Neural cell (in vitro differentiated cells): ENCODE data around the gene RASGEF1C. TPM values are rescaled to one million over a fixed set of nuclear protein-coding genes. Genes with fewer than 3 reads are reported as not detected.

Experiments used
- H2AFZ ChIP-seq: fragments of 200-600, 300-800 bp; sonication (generic), shearing (Covaris generic); 2 replicates; pipeline ENCODE4 v1.6.0; 2014; ENCODE audit warnings: low read depth, mild to moderate bottlenecking, antibody characterized with exemption, low read length, moderate library complexity
- H3F3A ChIP-seq: fragments of 200-600 bp; shearing (Covaris generic); 2 replicates; pipeline ENCODE4 v1.6.1; 2016; ENCODE audit warnings: mild to moderate bottlenecking, moderate library complexity, mixed read lengths, antibody characterized with exemption, low read length; ENCODE audit not compliant: insufficient read depth, poor library complexity, severe bottlenecking
- H3K27ac ChIP-seq: fragments of 200-600, 300-800 bp; sonication (generic), shearing (Covaris generic); 2 replicates; pipeline ENCODE4 v1.5.1; 2014; ENCODE audit warnings: mild to moderate bottlenecking, low read length, moderate library complexity
- H3K27me3 ChIP-seq: fragments of 300-800, 200-600 bp; sonication (generic), shearing (Covaris generic); 2 replicates; pipeline ENCODE4 v1.6.0; 2014; ENCODE audit warnings: mild to moderate bottlenecking, low read depth, low read length, moderate library complexity; ENCODE audit not compliant: insufficient read depth
- H3K36me3 ChIP-seq: fragments of 300-800, 200-600 bp; sonication (generic), shearing (Covaris generic); 2 replicates; pipeline ENCODE4 v1.5.1; 2014; ENCODE audit warnings: mild to moderate bottlenecking, antibody characterized with exemption, low read length, moderate library complexity; ENCODE audit not compliant: insufficient read depth
- H3K4me2 ChIP-seq: fragments of 300-800, 200-600 bp; sonication (generic), shearing (Covaris generic); 2 replicates; pipeline ENCODE4 v1.6.0; 2014; ENCODE audit warnings: mild to moderate bottlenecking, low read length
- H3K4me3 ChIP-seq: fragments of 300-800, 200-600 bp; sonication (generic), shearing (Covaris generic); 2 replicates; pipeline ENCODE4 v1.5.1; 2014; ENCODE audit warnings: mild to moderate bottlenecking, low read length, moderate library complexity
- H3K79me2 ChIP-seq: fragments of 200-600 bp; shearing (Covaris generic); replicated peaks from 2 replicates; pipeline ENCODE4 v1.6.0; 2014; ENCODE audit warnings: mild to moderate bottlenecking, low read length, moderate library complexity; ENCODE audit not compliant: insufficient read depth
- H3K9ac ChIP-seq: fragments of 300-800, 200-600 bp; sonication (generic), shearing (Covaris generic); 2 replicates; pipeline ENCODE4 v1.6.1; 2016; ENCODE audit warnings: mild to moderate bottlenecking, low read length, mixed read lengths
- H3K9me2 ChIP-seq: fragments of 200-600 bp; shearing (Covaris generic); 2 replicates; pipeline ENCODE4 v1.6.1; 2016; ENCODE audit warnings: mild to moderate bottlenecking, low read length, mixed read lengths; ENCODE audit not compliant: insufficient read depth
- H3K9me3 ChIP-seq: fragments of 200-600, 300-800 bp; sonication (generic), shearing (Covaris generic); 2 replicates; pipeline ENCODE4 v1.6.1; 2016; ENCODE audit warnings: mild to moderate bottlenecking, mixed run types, low read length, moderate library complexity, mixed read lengths
- H4K20me1 ChIP-seq: fragments of 200-600 bp; shearing (Covaris generic); 2 replicates; pipeline ENCODE4 v1.6.1; 2016; ENCODE audit warnings: mild to moderate bottlenecking, mixed run types; ENCODE audit not compliant: insufficient read depth
- CTCF ChIP-seq: fragments of 450-650 bp; IDR thresholded peaks from 2 replicates; pipeline ENCODE4 v1.5.1; 2014; ENCODE audit warnings: antibody characterized with exemption, mild to moderate bottlenecking, moderate library complexity; ENCODE audit not compliant: poor library complexity, severe bottlenecking
- EP300 ChIP-seq: fragments of 450-650 bp; conservative IDR thresholded peaks from 2 replicates; pipeline ENCODE4 v1.6.1; 2014; ENCODE audit warnings: antibody characterized with exemption, mild to moderate bottlenecking, moderate library complexity; ENCODE audit not compliant: poor library complexity, severe bottlenecking
- EZH2 ChIP-seq: fragments of 200-600, 300-800 bp; shearing (Covaris generic), sonication (generic); IDR thresholded peaks from 2 replicates; pipeline ENCODE4 v1.6.1; 2014; ENCODE audit warnings: antibody characterized with exemption, low read length, borderline replicate concordance, mild to moderate bottlenecking; ENCODE audit not compliant: insufficient read depth, poor library complexity, severe bottlenecking
- MXI1 ChIP-seq: fragments of 450-650 bp; conservative IDR thresholded peaks from 2 replicates; pipeline ENCODE4 v1.6.1; 2014; ENCODE audit warnings: antibody characterized with exemption, mild to moderate bottlenecking; ENCODE audit not compliant: poor library complexity, severe bottlenecking
- POLR2AphosphoS5 ChIP-seq: IDR thresholded peaks from 2 replicates; pipeline ENCODE4 v1.6.1; 2012
- RAD21 ChIP-seq: fragments of 450-650 bp; conservative IDR thresholded peaks from 2 replicates; pipeline ENCODE4 v1.6.1; 2014; ENCODE audit warnings: antibody characterized with exemption, mild to moderate bottlenecking, moderate library complexity
- REST ChIP-seq: IDR thresholded peaks from 2 replicates; pipeline ENCODE4 v1.6.1; 2012; ENCODE audit warnings: borderline replicate concordance
- SMC3 ChIP-seq: fragments of 450-650 bp; conservative IDR thresholded peaks from 2 replicates; pipeline ENCODE4 v1.6.1; 2014; ENCODE audit warnings: antibody characterized with exemption, mild to moderate bottlenecking, moderate library complexity; ENCODE audit not compliant: poor library complexity
- TAF1 ChIP-seq: IDR thresholded peaks from 2 replicates; pipeline ENCODE4 v1.6.1; 2012; ENCODE audit warnings: low read depth
- polyA plus RNA-seq: library from polyadenylated mRNA; depleted of rRNA; stranded (reverse); fragments of >200 nt; gene quantifications from 2 replicates; pipeline ENCODE4 v1.2.3, GENCODE V29; 2014

RASGEF1C gene
- polyA plus RNA-seq, 1 donor from 2014 or later: 5.3 TPM

- H3K79me2 ChIP-seq: no peaks in the 10 kb centered on the region
- no peaks in the 10 kb centered on the region for H3K36me3 ChIP-seq
- H3K9me3 ChIP-seq: peaks cover 3% of the 10 kb centered on the region
- H3F3A ChIP-seq: no peaks in the 10 kb centered on the region
- no peaks in the 10 kb centered on the region for H4K20me1 ChIP-seq
- H3K9me2 ChIP-seq: no peaks in the 10 kb centered on the region
- no peak for TF ChIP-seq EZH2
- no peak for TF ChIP-seq POLR2AphosphoS5
- H3K9ac ChIP-seq: no peak overlapping the region
- H3K4me3 ChIP-seq: no peak overlapping the region
- H3K4me2 ChIP-seq: no peak overlapping the region
- no peak overlapping the region for H2AFZ ChIP-seq
- no peak overlapping the region for H3K27ac ChIP-seq
- no peaks in the 10 kb centered on the region for H3K27me3 ChIP-seq
Observed at GRCh38 chr5:180140571-180140970, 68.4 kb downstream of the RASGEF1C start.

- no peak overlapping the region for H3K27ac ChIP-seq
- H3K9me2 ChIP-seq: no peaks in the 10 kb centered on the region
- no peaks in the 10 kb centered on the region for H4K20me1 ChIP-seq
- no peaks in the 10 kb centered on the region for H3K79me2 ChIP-seq
- no peaks in the 10 kb centered on the region for H3F3A ChIP-seq
- H3K9me3 ChIP-seq: no peaks in the 10 kb centered on the region
- H2AFZ ChIP-seq: no peak overlapping the region
- TF ChIP-seq SMC3 (no peak), REST (no peak), CTCF (no peak), EZH2 (no peak), MXI1 (no peak), RAD21 (no peak), POLR2AphosphoS5 (no peak), EP300 (no peak)
- no peak overlapping the region for H3K4me2 ChIP-seq
- H3K4me3 ChIP-seq: no peak overlapping the region
- no peaks in the 10 kb centered on the region for H3K36me3 ChIP-seq
- H3K9ac ChIP-seq: no peak overlapping the region
- no peaks in the 10 kb centered on the region for H3K27me3 ChIP-seq
Observed at GRCh38 chr5:180140079-180140554, 68.9 kb downstream of the RASGEF1C start.

GRCh38 chr5:180139731-180140055 is 69.3 kb downstream of the RASGEF1C start:
- Histone ChIP-seq H3K27me3 (no peaks in the 10 kb centered on the region), H3F3A (no peaks in the 10 kb centered on the region), H3K9ac (no peak overlapping the region), H3K9me2 (no peaks in the 10 kb centered on the region), H3K36me3 (no peaks in the 10 kb centered on the region), H3K9me3 (no peaks in the 10 kb centered on the region), H3K4me3 (no peak overlapping the region), H3K4me2 (no peak overlapping the region), H3K79me2 (no peaks in the 10 kb centered on the region), H3K27ac (no peak overlapping the region), H2AFZ (no peak overlapping the region), H4K20me1 (no peaks in the 10 kb centered on the region)
- TF ChIP-seq TAF1: no peak
- no peak for TF ChIP-seq EP300
- TF ChIP-seq CTCF: no peak
- no peak for TF ChIP-seq SMC3
- TF ChIP-seq RAD21: no peak
- no peak for TF ChIP-seq REST
- TF ChIP-seq EZH2: no peak
- TF ChIP-seq MXI1: no peak
- no peak for TF ChIP-seq POLR2AphosphoS5
